Retinal pigment epithelial cell (primary cell): ENCODE data around the gene NCK2.
A peak's percentile ranks its signal among the peaks of the same experiment; 100 is the strongest.

Experiments
- DNase-seq: peaks from one replicate; pipeline ENCODE4 v3.0.0-alpha.2; 2010; ENCODE audit warnings: low read depth
- H3K4me3 ChIP-seq: 2 replicates; pipeline ENCODE4 v1.5.1; 2011; ENCODE audit warnings: mild to moderate bottlenecking, low read length, control low read depth, moderate library complexity
- TF ChIP-seq, protein P1 (sequence below): conservative IDR thresholded peaks from 2 replicates; pipeline ENCODE4 v1.5.1; 2011; ENCODE audit warnings: low read depth, low read length, control low read depth, inconsistent platforms

The NCK2 gene

DNA sequence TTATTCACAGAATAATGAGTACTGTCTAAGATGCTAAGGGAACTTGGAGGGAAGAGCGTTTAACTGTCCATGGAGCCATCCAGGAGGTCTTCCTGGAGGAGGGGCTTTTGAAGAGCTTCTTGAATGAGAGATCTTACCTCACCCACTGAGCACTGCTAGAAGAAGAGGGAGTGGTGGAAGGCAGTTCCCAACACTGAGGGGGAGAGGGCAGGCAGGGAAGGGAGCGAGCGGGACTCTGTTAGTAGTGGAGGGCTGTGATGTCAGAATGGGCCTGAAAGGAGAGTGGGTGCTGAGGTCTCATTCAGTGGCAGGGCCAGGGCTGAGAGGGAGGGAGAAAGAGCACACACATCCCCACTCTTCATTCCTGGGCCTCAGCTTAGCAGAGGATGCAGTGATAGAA lies 65.0 kb downstream of the NCK2 start:
- no peak overlapping the region for H3K4me3 ChIP-seq
- TF ChIP-seq, protein P1, sequence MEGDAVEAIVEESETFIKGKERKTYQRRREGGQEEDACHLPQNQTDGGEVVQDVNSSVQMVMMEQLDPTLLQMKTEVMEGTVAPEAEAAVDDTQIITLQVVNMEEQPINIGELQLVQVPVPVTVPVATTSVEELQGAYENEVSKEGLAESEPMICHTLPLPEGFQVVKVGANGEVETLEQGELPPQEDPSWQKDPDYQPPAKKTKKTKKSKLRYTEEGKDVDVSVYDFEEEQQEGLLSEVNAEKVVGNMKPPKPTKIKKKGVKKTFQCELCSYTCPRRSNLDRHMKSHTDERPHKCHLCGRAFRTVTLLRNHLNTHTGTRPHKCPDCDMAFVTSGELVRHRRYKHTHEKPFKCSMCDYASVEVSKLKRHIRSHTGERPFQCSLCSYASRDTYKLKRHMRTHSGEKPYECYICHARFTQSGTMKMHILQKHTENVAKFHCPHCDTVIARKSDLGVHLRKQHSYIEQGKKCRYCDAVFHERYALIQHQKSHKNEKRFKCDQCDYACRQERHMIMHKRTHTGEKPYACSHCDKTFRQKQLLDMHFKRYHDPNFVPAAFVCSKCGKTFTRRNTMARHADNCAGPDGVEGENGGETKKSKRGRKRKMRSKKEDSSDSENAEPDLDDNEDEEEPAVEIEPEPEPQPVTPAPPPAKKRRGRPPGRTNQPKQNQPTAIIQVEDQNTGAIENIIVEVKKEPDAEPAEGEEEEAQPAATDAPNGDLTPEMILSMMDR, result no peak
- no peak for DNase-seq

DNA sequence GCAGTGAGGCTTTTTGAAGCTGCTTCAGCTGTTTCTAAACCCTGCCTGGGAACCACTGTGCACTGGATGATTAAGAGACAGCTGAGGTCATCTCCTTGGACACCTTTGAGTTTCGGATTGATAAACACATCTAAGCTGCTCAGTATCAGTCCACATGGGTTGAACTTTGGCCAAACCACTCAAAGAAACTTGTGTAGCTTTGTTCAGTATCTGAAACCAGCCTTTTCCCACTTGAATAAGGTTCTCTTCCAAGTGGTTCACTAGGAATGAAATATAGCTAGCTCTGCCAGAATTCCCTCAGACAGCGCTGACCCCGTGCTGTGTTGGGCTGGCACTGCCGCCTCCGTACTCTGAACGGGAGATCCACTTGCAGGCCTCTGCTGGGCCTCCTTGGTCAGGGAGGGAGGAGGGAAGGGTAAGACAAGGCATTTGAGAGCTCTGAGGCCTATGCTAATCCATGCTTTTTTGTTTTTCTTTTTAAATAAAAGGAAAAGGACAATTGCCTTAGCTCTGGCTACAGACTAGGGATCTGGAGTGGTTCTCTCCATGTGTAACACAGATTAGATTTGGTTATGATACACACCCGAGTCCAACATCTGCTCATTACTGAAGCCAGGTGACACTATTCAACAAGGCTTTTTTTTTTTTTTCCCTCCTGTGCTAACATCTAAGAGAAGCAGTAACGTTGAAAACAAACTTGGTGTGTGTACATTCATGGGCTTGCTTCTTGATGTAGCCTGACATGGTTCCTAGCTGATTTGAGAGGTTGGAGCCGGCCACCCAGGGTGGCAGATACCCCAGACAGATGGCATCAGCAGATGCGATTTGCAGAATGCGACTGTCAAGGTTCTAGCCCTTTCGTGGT lies 67.7 kb downstream of the NCK2 start:
- TF ChIP-seq, protein P1, result no peak
- peak; percentile 72 for DNase-seq
- no peak overlapping the region for H3K4me3 ChIP-seq

DNA sequence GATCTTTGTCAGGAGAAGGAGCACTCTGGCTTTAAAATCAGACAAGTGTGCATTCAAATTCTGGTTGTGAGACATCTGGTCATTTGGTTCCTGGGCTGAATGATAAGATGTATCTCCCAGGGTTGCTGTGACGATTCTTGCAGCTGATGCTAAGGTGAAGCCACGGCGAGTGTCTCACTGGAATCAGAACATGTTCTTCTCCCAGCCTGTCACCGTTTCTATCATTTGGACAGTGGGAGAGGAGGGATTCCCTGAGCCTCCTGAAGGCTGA lies 68.3 kb downstream of the NCK2 start:
- no peak overlapping the region for H3K4me3 ChIP-seq
- TF ChIP-seq, protein P1, result no peak
- no peak for DNase-seq

DNA sequence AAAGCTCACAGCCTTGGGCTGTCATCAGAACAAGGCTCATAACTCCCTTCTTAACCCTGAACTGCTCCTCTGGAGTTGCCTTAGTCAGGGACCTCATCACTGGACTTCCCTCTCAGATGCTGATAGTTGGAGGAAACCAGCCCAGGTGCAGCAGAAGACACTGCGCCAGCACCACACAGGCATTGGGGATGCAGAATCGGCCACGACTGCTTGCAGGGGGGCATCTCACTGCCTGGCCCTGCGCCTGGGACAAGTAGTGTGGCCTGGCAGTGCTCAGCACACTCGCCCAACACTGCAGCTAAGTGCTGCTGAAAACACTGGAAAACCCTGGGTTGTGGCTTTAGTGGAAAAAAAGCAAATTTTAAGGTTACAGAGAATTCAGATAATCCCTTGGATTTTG lies 68.7 kb downstream of the NCK2 start:
- H3K4me3 ChIP-seq, result no peak overlapping the region
- DNase-seq, result no peak
- TF ChIP-seq, protein P1, result no peak

DNA sequence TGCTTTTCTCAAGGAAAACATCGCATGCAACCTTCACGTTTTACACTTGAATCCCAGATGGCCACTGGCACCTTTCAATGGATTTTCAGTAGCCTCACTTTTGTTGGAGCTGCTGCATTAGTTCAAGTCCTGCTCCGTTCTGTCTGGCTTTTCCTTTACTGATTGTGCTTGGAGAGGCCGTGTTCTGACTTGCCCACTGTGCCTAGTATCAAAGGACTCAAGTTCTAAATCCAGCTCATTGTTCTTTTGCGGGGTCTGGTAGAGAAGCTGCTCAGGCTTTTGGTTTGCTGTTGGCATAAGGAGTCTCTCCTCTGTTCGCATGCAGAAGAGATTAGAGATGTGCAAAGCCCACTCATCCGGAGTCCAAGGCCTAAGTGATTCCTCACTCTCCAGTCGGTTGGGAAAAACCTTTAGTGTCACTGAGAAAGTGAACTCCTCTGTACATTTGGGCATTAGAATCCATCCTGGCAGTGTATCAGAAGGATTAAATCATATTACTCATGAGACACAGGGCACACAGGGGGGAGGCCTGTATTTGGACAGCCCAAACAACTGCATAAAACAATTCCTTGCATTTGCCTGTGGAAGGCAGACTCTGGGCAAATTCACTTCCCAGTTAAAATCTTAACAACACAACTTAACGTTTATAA lies 69.7 kb downstream of the NCK2 start:
- DNase-seq, result no peak
- no peak overlapping the region for H3K4me3 ChIP-seq
- TF ChIP-seq, protein P1, result no peak

DNA sequence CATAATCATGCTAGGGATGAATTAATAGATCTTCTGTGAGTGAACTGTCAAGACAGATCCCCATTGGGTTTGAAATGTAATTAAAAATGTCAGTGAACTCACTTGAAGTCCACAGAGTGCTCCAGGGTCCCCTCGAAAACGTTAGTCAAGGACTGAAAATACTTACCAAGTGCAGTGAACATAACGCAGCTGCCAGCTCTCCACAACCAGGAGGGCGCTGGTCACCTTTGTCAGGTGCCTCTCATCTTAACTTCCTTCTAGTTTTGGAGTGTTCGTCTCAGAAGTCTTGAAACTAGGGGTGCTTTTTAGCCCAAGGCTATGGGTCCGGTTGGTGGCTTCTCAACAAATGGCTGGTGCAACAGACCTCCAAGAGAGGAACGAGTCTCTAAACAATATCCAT lies 70.7 kb downstream of the NCK2 start:
- H3K4me3 ChIP-seq, result no peak overlapping the region
- TF ChIP-seq, protein P1, result no peak
- DNase-seq, result no peak

DNA sequence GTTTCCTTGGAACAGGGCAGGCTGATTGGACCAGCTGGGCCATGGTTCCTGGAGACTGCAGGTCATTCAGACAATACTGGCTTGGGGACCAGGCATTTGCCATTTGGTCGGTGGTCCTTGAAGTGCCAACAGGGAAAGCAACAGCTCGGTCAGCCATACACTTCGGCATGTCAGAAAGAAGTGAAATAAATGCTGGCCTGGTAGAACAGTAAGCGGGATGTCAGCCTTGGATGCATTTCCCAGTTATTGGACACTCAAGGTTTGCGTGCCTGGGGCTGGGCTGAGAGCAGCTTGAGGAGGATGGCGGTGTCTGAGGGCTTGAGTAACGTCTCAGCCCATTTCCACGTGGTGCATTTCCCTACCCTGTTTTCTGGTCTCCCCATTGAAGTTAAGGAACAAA lies 75.4 kb downstream of the NCK2 start:
- no peak overlapping the region for H3K4me3 ChIP-seq
- TF ChIP-seq, protein P1, result no peak
- no peak for DNase-seq
